Astrocyte (in vitro differentiated cells and primary cell): ENCODE measurements around the gene GABBR2. TPM values are rescaled to one million over a fixed set of nuclear protein-coding genes. Genes with fewer than 3 reads are reported as not detected.

Experiments
- DNase-seq: peaks from one replicate; pipeline ENCODE4 v3.0.0-alpha.2; 2010; ENCODE audit warnings: low read depth
- FAIRE-seq: peaks from 2 replicates; lab custom pipeline; 2011; peaks lifted over from hg19 to GRCh38; lab: Jason Lieb, UNC
- H2AFZ ChIP-seq: 2 replicates; pipeline ENCODE4 v1.6.0; 2012; ENCODE audit warnings: low read depth, low read length, inconsistent platforms
- H3K27ac ChIP-seq: 2 replicates; pipeline ENCODE4 v1.5.1; 2011; ENCODE audit warnings: low read depth, low read length, inconsistent platforms
- H3K27me3 ChIP-seq: 2 replicates; pipeline ENCODE4 v1.6.0; 2011; ENCODE audit warnings: low read length, inconsistent platforms; ENCODE audit not compliant: insufficient read depth
- H3K36me3 ChIP-seq: 2 replicates; pipeline ENCODE4 v1.5.1; 2011; ENCODE audit warnings: low read length, inconsistent platforms; ENCODE audit not compliant: insufficient read depth
- H3K4me1 ChIP-seq: 2 replicates; pipeline ENCODE4 v1.5.1; 2011; ENCODE audit warnings: low read length, inconsistent platforms; ENCODE audit not compliant: insufficient read depth
- H3K4me2 ChIP-seq: 2 replicates; pipeline ENCODE4 v1.6.0; 2012; ENCODE audit warnings: low read length, inconsistent platforms
- H3K4me3 ChIP-seq: 2 replicates; pipeline ENCODE4 v1.5.1; 2011; ENCODE audit warnings: low read depth, mild to moderate bottlenecking, low read length, inconsistent platforms; ENCODE audit not compliant: insufficient read depth
- H3K79me2 ChIP-seq: 2 replicates; pipeline ENCODE4 v1.6.0; 2012; ENCODE audit warnings: mild to moderate bottlenecking, low read length, inconsistent platforms; ENCODE audit not compliant: insufficient read depth
- H3K9ac ChIP-seq: 2 replicates; pipeline ENCODE4 v1.6.0; 2012; ENCODE audit warnings: mild to moderate bottlenecking, low read length, inconsistent platforms
- H3K9me3 ChIP-seq: 2 replicates; pipeline ENCODE4 v1.5.1; 2012; ENCODE audit warnings: low read depth, mild to moderate bottlenecking, low read length, inconsistent platforms; ENCODE audit not compliant: insufficient read depth
- H4K20me1 ChIP-seq: 2 replicates; pipeline ENCODE4 v1.6.0; 2012; ENCODE audit warnings: low read length, inconsistent platforms; ENCODE audit not compliant: insufficient read depth
- H3K27ac Mint-ChIP-seq: one replicate; pipeline ENCODE4 v1.8.0; 2021; ENCODE audit warnings: mild to moderate bottlenecking, mixed read lengths; ENCODE audit not compliant: unreplicated experiment
- H3K27me3 Mint-ChIP-seq: one replicate; pipeline ENCODE4 v1.8.0; 2021; ENCODE audit warnings: low read depth, mixed read lengths; ENCODE audit not compliant: unreplicated experiment
- H3K36me3 Mint-ChIP-seq: one replicate; pipeline ENCODE4 v1.8.0; 2021; ENCODE audit warnings: low read depth, mixed read lengths; ENCODE audit not compliant: unreplicated experiment
- H3K4me1 Mint-ChIP-seq: one replicate; pipeline ENCODE4 v1.8.0; 2021; ENCODE audit warnings: low read depth, mixed read lengths; ENCODE audit not compliant: unreplicated experiment
- H3K4me3 Mint-ChIP-seq: one replicate; pipeline ENCODE4 v1.8.0; 2021; ENCODE audit warnings: mild to moderate bottlenecking, moderate library complexity, mixed read lengths; ENCODE audit not compliant: unreplicated experiment
- H3K9me3 Mint-ChIP-seq: one replicate; pipeline ENCODE4 v1.8.0; 2021; ENCODE audit warnings: mild to moderate bottlenecking, mixed read lengths; ENCODE audit not compliant: unreplicated experiment
- EZH2 ChIP-seq: IDR thresholded peaks from 2 replicates; pipeline ENCODE4 v1.6.1; 2012; ENCODE audit warnings: mild to moderate bottlenecking, low read length, inconsistent platforms; ENCODE audit not compliant: insufficient read depth
- total RNA-seq: library from RNA; stranded (reverse); gene quantifications from 2 replicates; pipeline ENCODE4 v1.2.1, GENCODE V29; 2021
- TF ChIP-seq, protein P1 (sequence below): IDR thresholded peaks from 2 replicates; pipeline ENCODE4 v1.5.1; 2011; ENCODE audit warnings: low read depth, mild to moderate bottlenecking, inconsistent platforms, low read length, moderate library complexity; ENCODE audit not compliant: insufficient read depth

Gene GABBR2
- total RNA-seq, 1 donor from 2014 or later: 2.0 TPM

DNA sequence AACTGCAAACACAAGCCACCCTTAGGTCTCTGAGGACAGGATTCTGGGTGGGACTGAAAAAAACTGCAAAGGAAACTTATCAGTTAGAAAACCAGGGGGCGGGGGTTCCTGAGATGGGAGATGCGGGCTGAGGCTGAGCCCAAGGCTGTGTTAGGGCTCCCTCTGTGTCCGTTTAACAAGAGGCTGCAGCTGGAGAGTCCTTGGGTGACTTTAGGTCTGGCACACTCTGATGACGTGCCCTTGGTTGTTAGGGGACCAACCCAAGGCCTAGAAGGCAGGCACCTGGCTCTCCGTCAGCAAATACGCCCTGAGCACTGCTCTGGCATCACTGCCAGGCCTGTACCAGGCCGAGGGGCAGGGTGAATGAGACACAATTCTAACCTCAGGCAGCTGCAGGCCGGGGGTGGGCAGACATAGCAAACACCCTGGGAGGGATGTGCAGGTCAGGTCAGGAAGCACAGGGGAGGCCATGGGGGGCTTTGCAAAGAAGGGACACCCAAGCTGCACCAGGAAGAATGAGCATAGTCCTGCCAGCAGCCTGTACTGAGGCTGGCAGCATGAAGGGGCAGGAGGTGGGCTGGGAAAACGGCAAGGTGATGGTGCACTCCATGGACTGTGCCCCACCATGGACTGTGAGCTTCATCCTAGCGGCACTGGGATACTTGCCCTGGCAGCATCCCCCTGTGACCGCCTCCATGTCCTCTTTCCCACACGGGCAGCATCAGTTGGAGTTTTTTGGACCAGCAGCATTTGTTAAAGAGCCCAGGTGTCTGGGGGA is 137.9 kb downstream of the GABBR2 start:
- Histone ChIP-seq H3K9ac (no peak overlapping the region), H3K79me2 (no peaks in the 10 kb centered on the region), H2AFZ (no peak overlapping the region), H4K20me1 (no peaks in the 10 kb centered on the region), H3K4me3 (no peak overlapping the region), H3K27me3 (peaks cover 8% of the 10 kb centered on the region), H3K36me3 (no peaks in the 10 kb centered on the region), H3K4me1 (peaks cover 13% of the 10 kb centered on the region), H3K27ac (no peak overlapping the region), H3K4me2 (no peak overlapping the region), H3K9me3 (no peaks in the 10 kb centered on the region)
- Mint-ChIP-seq H3K9me3 (no peaks in the 10 kb centered on the region), H3K27ac (no peak overlapping the region), H3K36me3 (peaks cover 3% of the 10 kb centered on the region), H3K4me3 (no peak overlapping the region), H3K4me1 (peaks cover 16% of the 10 kb centered on the region), H3K27me3 (peaks cover 75% of the 10 kb centered on the region)
- FAIRE-seq: no peak
- TF ChIP-seq, protein P1, sequence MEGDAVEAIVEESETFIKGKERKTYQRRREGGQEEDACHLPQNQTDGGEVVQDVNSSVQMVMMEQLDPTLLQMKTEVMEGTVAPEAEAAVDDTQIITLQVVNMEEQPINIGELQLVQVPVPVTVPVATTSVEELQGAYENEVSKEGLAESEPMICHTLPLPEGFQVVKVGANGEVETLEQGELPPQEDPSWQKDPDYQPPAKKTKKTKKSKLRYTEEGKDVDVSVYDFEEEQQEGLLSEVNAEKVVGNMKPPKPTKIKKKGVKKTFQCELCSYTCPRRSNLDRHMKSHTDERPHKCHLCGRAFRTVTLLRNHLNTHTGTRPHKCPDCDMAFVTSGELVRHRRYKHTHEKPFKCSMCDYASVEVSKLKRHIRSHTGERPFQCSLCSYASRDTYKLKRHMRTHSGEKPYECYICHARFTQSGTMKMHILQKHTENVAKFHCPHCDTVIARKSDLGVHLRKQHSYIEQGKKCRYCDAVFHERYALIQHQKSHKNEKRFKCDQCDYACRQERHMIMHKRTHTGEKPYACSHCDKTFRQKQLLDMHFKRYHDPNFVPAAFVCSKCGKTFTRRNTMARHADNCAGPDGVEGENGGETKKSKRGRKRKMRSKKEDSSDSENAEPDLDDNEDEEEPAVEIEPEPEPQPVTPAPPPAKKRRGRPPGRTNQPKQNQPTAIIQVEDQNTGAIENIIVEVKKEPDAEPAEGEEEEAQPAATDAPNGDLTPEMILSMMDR: no peak
- TF ChIP-seq EZH2: no peak
- no peak for DNase-seq

DNA sequence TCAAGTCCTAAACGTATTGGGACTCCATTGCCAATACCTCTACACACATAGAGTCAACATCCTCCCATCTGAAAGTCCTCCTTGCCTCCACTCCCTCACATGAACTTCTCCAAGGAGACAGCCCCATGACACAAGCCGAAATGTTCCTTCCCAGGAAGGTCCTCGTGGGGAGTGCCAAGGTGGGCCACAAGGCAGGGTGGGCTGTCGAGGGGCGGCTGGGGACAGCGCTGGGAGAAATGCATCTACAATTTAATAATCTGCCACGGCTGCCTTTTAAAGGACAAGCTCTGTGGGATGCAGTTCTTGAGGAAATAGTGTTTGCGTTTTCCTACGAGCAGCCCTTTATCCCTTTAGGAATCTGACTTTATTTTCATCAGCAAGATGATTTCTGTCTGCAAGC is 138.7 kb downstream of the GABBR2 start:
- Histone ChIP-seq H2AFZ (no peak overlapping the region), H3K79me2 (no peaks in the 10 kb centered on the region)

More for the DNA sequence above, 138.7 kb downstream of the GABBR2 start:
- TF ChIP-seq, protein P1: no peak
- no peak for TF ChIP-seq EZH2
- Mint-ChIP-seq H3K9me3 (no peaks in the 10 kb centered on the region), H3K27me3 (peaks cover 75% of the 10 kb centered on the region), H3K4me1 (peaks cover 8% of the 10 kb centered on the region), H3K27ac (no peak overlapping the region), H3K36me3 (peaks cover 3% of the 10 kb centered on the region), H3K4me3 (no peak overlapping the region)
- Histone ChIP-seq H3K36me3 (no peaks in the 10 kb centered on the region), H3K4me3 (no peak overlapping the region), H3K4me2 (no peak overlapping the region), H3K9me3 (no peaks in the 10 kb centered on the region), H3K27ac (no peak overlapping the region), H3K27me3 (peaks cover 8% of the 10 kb centered on the region), H4K20me1 (no peaks in the 10 kb centered on the region), H3K9ac (no peak overlapping the region), H3K4me1 (peaks cover 5% of the 10 kb centered on the region)
- DNase-seq (no peak), FAIRE-seq (no peak)
